Esophagus squamous epithelium (tissue), 4 donors: ENCODE measurements around the gene SACS.

ENCODE experiments used
- CTCF ChIP-seq, 6 experiments: fragments of 450-650 bp in 4 of 6; fragments of 200-600 bp in 2 of 6; sonication (generic) in 2 of 6; IDR thresholded peaks; one replicate each; pipeline ENCODE4 v1.5.1; 2016 to 2019; ENCODE audit warnings: antibody characterized with exemption in 6 of 6, mild to moderate bottlenecking in 4 of 6, moderate library complexity in 4 of 6
- POLR2A ChIP-seq, 4 donors: fragments of 450-650 bp; IDR thresholded peaks; one replicate each; pipeline ENCODE4 v1.6.1; 2017; ENCODE audit warnings: antibody characterized with exemption in 4 of 4, mild to moderate bottlenecking in 4 of 4, moderate library complexity in 3 of 4

DNA sequence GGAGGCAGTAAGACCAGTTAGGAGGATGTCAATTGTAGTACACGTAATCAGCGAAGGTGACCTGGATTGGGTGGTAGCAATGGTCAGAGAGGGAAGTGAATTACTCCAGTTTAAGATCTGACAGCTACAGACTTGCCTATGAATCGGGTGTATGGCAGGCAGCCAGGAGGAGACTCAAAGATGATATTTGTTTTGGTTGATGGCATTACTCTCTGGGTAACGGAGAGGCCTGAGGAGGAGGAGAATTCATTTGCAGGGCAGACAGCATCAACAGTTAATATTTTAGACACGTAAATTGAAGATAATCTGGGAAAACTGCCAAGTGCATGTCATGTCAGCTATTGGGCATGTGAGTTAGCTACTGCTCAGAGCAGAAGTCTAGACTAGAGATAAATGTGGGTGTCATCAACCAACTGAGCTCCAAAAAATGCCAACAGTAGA is 143.6 kb downstream of the SACS start:
- no peak for TF ChIP-seq CTCF (IDR thresholded peaks at IDR 0.05)
- TF ChIP-seq POLR2A (IDR thresholded peaks at IDR 0.05) = no peak
